OCI-LY3 (cell line): Measurements from ENCODE around the gene PHLDB2.

Experiments used
- H2AFZ ChIP-seq: fragments of 200-600, 300-600 bp; shearing (Covaris generic); 2 replicates; pipeline ENCODE4 v1.6.0; 2014; ENCODE audit warnings: antibody characterized with exemption, low read depth, low read length
- H3K27ac ChIP-seq: fragments of 200-600, 300-600 bp; sonication (generic); 2 replicates; pipeline ENCODE4 v1.5.1; 2014; ENCODE audit warnings: mild to moderate bottlenecking, low read length, moderate library complexity, mixed read lengths
- H3K27me3 ChIP-seq: fragments of 200-600, 300-600 bp; sonication (generic); 2 replicates; pipeline ENCODE4 v1.6.1; 2014; ENCODE audit warnings: low read depth, low read length, mixed read lengths
- H3K36me3 ChIP-seq: fragments of 200-600, 300-600 bp; sonication (generic); replicated peaks from 2 replicates; pipeline ENCODE3; 2014; ENCODE audit warnings: low read depth, low read length, mixed read lengths
- H3K4me1 ChIP-seq: fragments of 300-600, 200-600 bp; sonication (generic); 2 replicates; pipeline ENCODE4 v1.6.1; 2014; ENCODE audit warnings: low read length, mixed read lengths
- H3K4me2 ChIP-seq: fragments of 200-600, 300-600 bp; sonication (generic); 2 replicates; pipeline ENCODE4 v1.6.1; 2014; ENCODE audit warnings: low read length, mixed read lengths
- H3K4me3 ChIP-seq: fragments of 300-600, 200-600 bp; sonication (generic); 2 replicates; pipeline ENCODE4 v1.5.1; 2014; ENCODE audit warnings: antibody characterized with exemption, mild to moderate bottlenecking, low read length, moderate library complexity
- H3K79me2 ChIP-seq: fragments of 300-600, 200-600 bp; shearing (Covaris generic); 2 replicates; pipeline ENCODE4 v1.6.1; 2014; ENCODE audit warnings: mild to moderate bottlenecking, low read length, mixed read lengths
- H3K9ac ChIP-seq: fragments of 300-600, 200-600 bp; shearing (Covaris generic); 2 replicates; pipeline ENCODE4 v1.6.0; 2014; ENCODE audit warnings: mild to moderate bottlenecking, low read length, moderate library complexity
- H3K9me3 ChIP-seq: fragments of 200-600, 300-600 bp; shearing (Covaris generic); 2 replicates; pipeline ENCODE4 v1.6.1; 2014; ENCODE audit warnings: low read length, mixed read lengths; ENCODE audit not compliant: insufficient read depth
- H4K20me1 ChIP-seq: fragments of 200-600, 300-600 bp; sonication (generic); 2 replicates; pipeline ENCODE4 v1.6.1; 2016; ENCODE audit warnings: low read length, mixed read lengths; ENCODE audit not compliant: insufficient read depth
- CTCF ChIP-seq: fragments of 200-600, 300-600 bp; sonication (generic); IDR thresholded peaks from 2 replicates; pipeline ENCODE4 v1.5.1; 2014; ENCODE audit warnings: antibody characterized with exemption, low read length, low read depth
- EZH2phosphoT487 ChIP-seq: fragments of 200-600 bp; shearing (Covaris generic); IDR thresholded peaks from 2 replicates; pipeline ENCODE4 v1.6.1; 2018; ENCODE audit warnings: antibody characterized with exemption, mixed run types, low read depth

Gene PHLDB2

GRCh38 chr3:111827871-111828270 lies 31.2 kb upstream of the PHLDB2 start:
- Histone ChIP-seq H2AFZ (no peak overlapping the region), H3K36me3 (no peaks in the 10 kb centered on the region), H3K27ac (no peak overlapping the region), H3K9me3 (no peaks in the 10 kb centered on the region), H3K9ac (no peak overlapping the region), H3K4me1 (no peaks in the 10 kb centered on the region), H3K4me2 (no peak overlapping the region), H3K79me2 (no peaks in the 10 kb centered on the region), H3K27me3 (no peaks in the 10 kb centered on the region), H4K20me1 (no peaks in the 10 kb centered on the region), H3K4me3 (no peak overlapping the region)
- TF ChIP-seq EZH2phosphoT487, result no peak
- TF ChIP-seq CTCF, result no peak

- no peak for TF ChIP-seq CTCF
- no peak for TF ChIP-seq EZH2phosphoT487
- no peaks in the 10 kb centered on the region for H3K27me3 ChIP-seq
- no peaks in the 10 kb centered on the region for H4K20me1 ChIP-seq
- no peaks in the 10 kb centered on the region for H3K36me3 ChIP-seq
- no peaks in the 10 kb centered on the region for H3K4me1 ChIP-seq
- H3K9ac ChIP-seq, result no peak overlapping the region
- H3K4me2 ChIP-seq, result no peak overlapping the region
- no peaks in the 10 kb centered on the region for H3K9me3 ChIP-seq
- no peak overlapping the region for H3K27ac ChIP-seq
- no peak overlapping the region for H3K4me3 ChIP-seq
- H2AFZ ChIP-seq, result no peak overlapping the region
- H3K79me2 ChIP-seq, result no peaks in the 10 kb centered on the region
Measured at GRCh38 chr3:111828530-111828929, 30.5 kb upstream of the PHLDB2 start.

- Histone ChIP-seq H3K4me2 (no peak overlapping the region), H3K27me3 (no peaks in the 10 kb centered on the region), H4K20me1 (no peaks in the 10 kb centered on the region), H3K36me3 (no peaks in the 10 kb centered on the region), H3K27ac (no peak overlapping the region), H3K9me3 (no peaks in the 10 kb centered on the region), H2AFZ (no peak overlapping the region), H3K9ac (no peak overlapping the region), H3K4me3 (no peak overlapping the region), H3K79me2 (no peaks in the 10 kb centered on the region), H3K4me1 (no peaks in the 10 kb centered on the region)
- TF ChIP-seq EZH2phosphoT487, result no peak
- no peak for TF ChIP-seq CTCF
Measured at GRCh38 chr3:111829023-111829422, 30.0 kb upstream of the PHLDB2 start.

GRCh38 chr3:111831840-111832239 lies 27.2 kb upstream of the PHLDB2 start:
- Histone ChIP-seq H3K79me2 (no peaks in the 10 kb centered on the region), H3K9me3 (no peaks in the 10 kb centered on the region), H3K4me1 (no peaks in the 10 kb centered on the region), H3K4me3 (no peak overlapping the region), H3K36me3 (no peaks in the 10 kb centered on the region), H3K27ac (no peak overlapping the region), H3K9ac (no peak overlapping the region), H4K20me1 (no peaks in the 10 kb centered on the region), H3K4me2 (no peak overlapping the region), H2AFZ (no peak overlapping the region), H3K27me3 (no peaks in the 10 kb centered on the region)
- TF ChIP-seq EZH2phosphoT487 (no peak), CTCF (no peak)
